ENCODE measurements around the gene B4GALT2.

The B4GALT2 gene

DNA sequence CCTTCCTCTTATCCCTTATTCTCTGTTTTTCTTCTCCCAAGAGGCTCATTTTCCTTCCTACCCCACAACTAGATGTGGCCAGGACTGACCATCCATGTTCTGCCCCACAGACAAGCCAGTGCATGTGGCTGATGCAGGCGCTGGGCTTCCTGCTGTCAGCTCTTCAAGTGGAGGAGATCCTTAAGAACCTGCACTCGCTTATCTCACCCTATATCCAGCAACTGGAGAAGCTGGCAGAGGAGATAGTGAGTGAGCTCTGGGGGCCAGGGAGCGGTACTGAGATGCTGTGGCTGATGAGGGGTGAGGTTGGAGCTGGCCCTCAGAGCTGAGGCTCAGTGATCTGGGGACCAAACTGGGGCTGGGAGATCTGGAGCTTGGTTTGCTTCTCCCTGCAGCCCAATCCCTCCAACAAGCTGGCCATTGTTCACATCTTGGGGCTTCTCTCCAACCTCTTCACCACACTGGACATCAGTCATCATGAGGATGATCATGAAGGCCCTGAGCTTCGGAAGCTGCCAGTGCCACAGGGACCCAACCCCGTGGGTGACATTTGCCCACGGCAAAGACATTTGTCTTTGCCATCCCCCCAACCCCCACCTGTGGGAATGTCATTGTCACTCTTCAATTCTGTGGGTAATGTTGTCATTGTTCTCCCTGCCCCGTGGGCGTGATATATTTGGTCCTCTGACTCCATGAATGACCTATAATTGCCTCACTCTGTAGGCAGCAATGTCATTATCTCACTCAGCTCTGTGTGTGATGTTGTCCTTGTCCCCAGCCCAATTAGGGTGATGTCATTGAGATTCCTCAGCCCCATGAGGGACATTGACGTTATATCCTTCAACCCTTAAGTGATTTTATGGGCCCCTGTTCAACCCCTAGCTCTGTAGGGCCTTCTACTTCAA, 20.4 kb upstream of the B4GALT2 start:
- Histone ChIP-seq H3K4me1 (ENCODE audit: control insufficient read depth, insufficient read depth, low read length, poor library complexity, severe bottlenecking) (no peaks in the 10 kb centered on the region), H3K9me3 (ENCODE audit: control insufficient read depth, low read length) (no peaks in the 10 kb centered on the region), H3K27ac (ENCODE audit: insufficient read depth, low read length, poor library complexity, severe bottlenecking) (no peak overlapping the region), H3K36me3 (ENCODE audit: control insufficient read depth, insufficient read depth, low read length) (peaks cover 20% of the 10 kb centered on the region), H3K27me3 (replicated peaks; ENCODE audit: control insufficient read depth, insufficient read depth, low read length, poor library complexity, severe bottlenecking) (no peaks in the 10 kb centered on the region), H3K4me3 (ENCODE audit: insufficient read depth, low read depth, low read length, poor library complexity, severe bottlenecking) (no peak overlapping the region)
- no peak for DNase-seq

- H3K27ac ChIP-seq (ENCODE audit: insufficient read depth, low read length, poor library complexity, severe bottlenecking), result no peak overlapping the region
- no peak for DNase-seq
- peaks cover 20% of the 10 kb centered on the region for H3K36me3 ChIP-seq (ENCODE audit: control insufficient read depth, insufficient read depth, low read length)
- no peaks in the 10 kb centered on the region for H3K9me3 ChIP-seq (ENCODE audit: control insufficient read depth, low read length)
- H3K4me1 ChIP-seq (ENCODE audit: control insufficient read depth, insufficient read depth, low read length, poor library complexity, severe bottlenecking), result no peaks in the 10 kb centered on the region
- H3K27me3 ChIP-seq (replicated peaks; ENCODE audit: control insufficient read depth, insufficient read depth, low read length, poor library complexity, severe bottlenecking), result no peaks in the 10 kb centered on the region
- H3K4me3 ChIP-seq (ENCODE audit: insufficient read depth, low read depth, low read length, poor library complexity, severe bottlenecking), result no peak overlapping the region
These were observed 18.2 kb upstream of the B4GALT2 start for GRCh38 chr1:43960798-43961197.

- H3K4me1 ChIP-seq (ENCODE audit: control insufficient read depth, insufficient read depth, low read length, poor library complexity, severe bottlenecking), result no peaks in the 10 kb centered on the region
- H3K27ac ChIP-seq (ENCODE audit: insufficient read depth, low read length, poor library complexity, severe bottlenecking), result no peak overlapping the region
- no peaks in the 10 kb centered on the region for H3K27me3 ChIP-seq (replicated peaks; ENCODE audit: control insufficient read depth, insufficient read depth, low read length, poor library complexity, severe bottlenecking)
- DNase-seq, result no peak
- H3K36me3 ChIP-seq (ENCODE audit: control insufficient read depth, insufficient read depth, low read length), result peaks cover 20% of the 10 kb centered on the region
- H3K9me3 ChIP-seq (ENCODE audit: control insufficient read depth, low read length), result no peaks in the 10 kb centered on the region
- no peak overlapping the region for H3K4me3 ChIP-seq (ENCODE audit: insufficient read depth, low read depth, low read length, poor library complexity, severe bottlenecking)
These were observed 17.3 kb upstream of the B4GALT2 start for GRCh38 chr1:43961692-43962091.

GRCh38 chr1:43962324-43962723, 16.7 kb upstream of the B4GALT2 start:
- DNase-seq, result no peak
- H3K36me3 ChIP-seq (ENCODE audit: control insufficient read depth, insufficient read depth, low read length), result peaks cover 20% of the 10 kb centered on the region
- no peaks in the 10 kb centered on the region for H3K27me3 ChIP-seq (replicated peaks; ENCODE audit: control insufficient read depth, insufficient read depth, low read length, poor library complexity, severe bottlenecking)
- H3K4me1 ChIP-seq (ENCODE audit: control insufficient read depth, insufficient read depth, low read length, poor library complexity, severe bottlenecking), result no peaks in the 10 kb centered on the region
- H3K27ac ChIP-seq (ENCODE audit: insufficient read depth, low read length, poor library complexity, severe bottlenecking), result no peak overlapping the region
- no peaks in the 10 kb centered on the region for H3K9me3 ChIP-seq (ENCODE audit: control insufficient read depth, low read length)
- H3K4me3 ChIP-seq (ENCODE audit: insufficient read depth, low read depth, low read length, poor library complexity, severe bottlenecking), result no peak overlapping the region

DNA sequence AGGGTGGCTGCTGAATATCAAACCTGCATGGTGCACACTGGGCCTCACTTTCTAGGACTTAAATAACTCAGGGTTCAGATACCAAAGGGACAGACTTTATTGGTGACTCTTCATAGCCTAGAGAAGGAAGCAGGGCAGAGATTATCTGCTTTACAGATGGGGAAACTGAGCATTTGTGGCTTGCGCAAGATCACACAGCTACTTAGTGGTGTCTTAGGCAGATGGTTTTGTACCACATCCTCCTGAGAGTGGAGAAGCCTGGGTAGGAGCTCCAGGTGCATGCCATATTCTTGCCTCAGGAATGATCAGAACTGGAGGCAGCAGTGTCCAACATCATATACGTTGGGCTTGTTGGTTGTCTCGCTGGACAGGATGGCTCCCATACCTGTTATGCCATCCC, 16.0 kb upstream of the B4GALT2 start:
- H3K4me3 ChIP-seq (ENCODE audit: insufficient read depth, low read depth, low read length, poor library complexity, severe bottlenecking), result no peak overlapping the region
- H3K27ac ChIP-seq (ENCODE audit: insufficient read depth, low read length, poor library complexity, severe bottlenecking), result no peak overlapping the region
- H3K27me3 ChIP-seq (replicated peaks; ENCODE audit: control insufficient read depth, insufficient read depth, low read length, poor library complexity, severe bottlenecking), result no peaks in the 10 kb centered on the region
- DNase-seq, result no peak
- peaks cover 16% of the 10 kb centered on the region for H3K36me3 ChIP-seq (ENCODE audit: control insufficient read depth, insufficient read depth, low read length)
- no peaks in the 10 kb centered on the region for H3K4me1 ChIP-seq (ENCODE audit: control insufficient read depth, insufficient read depth, low read length, poor library complexity, severe bottlenecking)
- no peaks in the 10 kb centered on the region for H3K9me3 ChIP-seq (ENCODE audit: control insufficient read depth, low read length)

- no peaks in the 10 kb centered on the region for H3K27me3 ChIP-seq (replicated peaks; ENCODE audit: control insufficient read depth, insufficient read depth, low read length, poor library complexity, severe bottlenecking)
- no peak overlapping the region for H3K27ac ChIP-seq (ENCODE audit: insufficient read depth, low read length, poor library complexity, severe bottlenecking)
- H3K4me1 ChIP-seq (ENCODE audit: control insufficient read depth, insufficient read depth, low read length, poor library complexity, severe bottlenecking), result no peaks in the 10 kb centered on the region
- DNase-seq, result no peak
- H3K4me3 ChIP-seq (ENCODE audit: insufficient read depth, low read depth, low read length, poor library complexity, severe bottlenecking), result no peak overlapping the region
- H3K9me3 ChIP-seq (ENCODE audit: control insufficient read depth, low read length), result no peaks in the 10 kb centered on the region
- H3K36me3 ChIP-seq (ENCODE audit: control insufficient read depth, insufficient read depth, low read length), result peaks cover 11% of the 10 kb centered on the region
These were observed 15.1 kb upstream of the B4GALT2 start for GRCh38 chr1:43963890-43964289.

- Histone ChIP-seq H3K27me3 (replicated peaks; ENCODE audit: control insufficient read depth, insufficient read depth, low read length, poor library complexity, severe bottlenecking) (no peaks in the 10 kb centered on the region), H3K36me3 (ENCODE audit: control insufficient read depth, insufficient read depth, low read length) (peaks cover 7% of the 10 kb centered on the region), H3K9me3 (ENCODE audit: control insufficient read depth, low read length) (no peaks in the 10 kb centered on the region), H3K4me1 (ENCODE audit: control insufficient read depth, insufficient read depth, low read length, poor library complexity, severe bottlenecking) (peaks cover 3% of the 10 kb centered on the region), H3K27ac (ENCODE audit: insufficient read depth, low read length, poor library complexity, severe bottlenecking) (no peak overlapping the region), H3K4me3 (ENCODE audit: insufficient read depth, low read depth, low read length, poor library complexity, severe bottlenecking) (no peak overlapping the region)
- DNase-seq, result no peak
These were observed 13.7 kb upstream of the B4GALT2 start for GRCh38 chr1:43965316-43965715.

- H3K9me3 ChIP-seq (ENCODE audit: control insufficient read depth, low read length), result no peaks in the 10 kb centered on the region
- H3K27ac ChIP-seq (ENCODE audit: insufficient read depth, low read length, poor library complexity, severe bottlenecking), result no peak overlapping the region
- no peak overlapping the region for H3K4me3 ChIP-seq (ENCODE audit: insufficient read depth, low read depth, low read length, poor library complexity, severe bottlenecking)
- H3K36me3 ChIP-seq (ENCODE audit: control insufficient read depth, insufficient read depth, low read length), result peaks cover 10% of the 10 kb centered on the region
- no peaks in the 10 kb centered on the region for H3K27me3 ChIP-seq (replicated peaks; ENCODE audit: control insufficient read depth, insufficient read depth, low read length, poor library complexity, severe bottlenecking)
- peaks cover 8% of the 10 kb centered on the region for H3K4me1 ChIP-seq (ENCODE audit: control insufficient read depth, insufficient read depth, low read length, poor library complexity, severe bottlenecking)
- DNase-seq, result no peak
These were observed 10.6 kb upstream of the B4GALT2 start for GRCh38 chr1:43968348-43968948.

- H3K9me3 ChIP-seq (ENCODE audit: control insufficient read depth, low read length), result no peaks in the 10 kb centered on the region
- no peaks in the 10 kb centered on the region for H3K27me3 ChIP-seq (replicated peaks; ENCODE audit: control insufficient read depth, insufficient read depth, low read length, poor library complexity, severe bottlenecking)
- peak overlapping the region; percentile 64 for H3K4me3 ChIP-seq (ENCODE audit: insufficient read depth, low read depth, low read length, poor library complexity, severe bottlenecking)
- DNase-seq, result no peak
- H3K36me3 ChIP-seq (ENCODE audit: control insufficient read depth, insufficient read depth, low read length), result peaks cover 10% of the 10 kb centered on the region
- peaks cover 13% of the 10 kb centered on the region for H3K4me1 ChIP-seq (ENCODE audit: control insufficient read depth, insufficient read depth, low read length, poor library complexity, severe bottlenecking)
- no peak overlapping the region for H3K27ac ChIP-seq (ENCODE audit: insufficient read depth, low read length, poor library complexity, severe bottlenecking)
These were observed 9.6 kb upstream of the B4GALT2 start for GRCh38 chr1:43969416-43969745.

DNA sequence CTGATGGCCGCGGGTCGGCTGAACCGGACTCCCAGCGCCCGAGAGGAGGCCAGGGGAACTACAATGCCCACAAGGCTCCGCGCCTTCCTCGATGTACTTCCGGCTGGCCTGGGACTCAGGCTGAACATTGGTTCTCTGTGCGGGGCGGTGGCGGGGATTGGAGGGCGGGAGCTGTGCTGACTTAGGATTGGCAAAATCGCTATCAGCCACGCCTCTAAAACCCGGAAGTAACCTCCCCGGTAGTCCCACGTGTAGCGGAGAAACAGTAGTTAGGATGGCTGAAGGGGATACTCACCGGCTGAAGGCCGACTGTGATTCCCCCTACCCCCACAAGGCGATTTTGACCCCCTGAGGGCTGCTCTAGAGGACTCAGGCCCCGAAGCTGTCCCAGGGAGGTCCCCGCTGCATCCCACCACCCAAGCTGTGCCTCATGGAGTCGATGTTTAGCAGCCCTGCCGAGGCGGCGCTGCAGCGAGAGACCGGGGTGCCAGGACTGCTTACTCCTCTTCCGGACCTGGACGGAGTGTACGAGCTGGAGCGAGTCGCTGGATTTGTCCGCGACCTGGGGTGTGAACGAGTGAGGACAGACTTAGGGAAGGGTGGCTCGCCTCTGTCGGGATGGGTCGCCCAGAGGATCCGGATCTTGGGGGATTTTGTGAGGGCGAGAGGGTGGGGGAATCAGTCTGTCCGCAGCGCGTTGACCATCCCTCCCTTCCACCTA, 9.1 kb upstream of the B4GALT2 start, which contains the start of gene DPH2:
TSS of gene DPH2 (plus strand) at position 265 of the 721 bp plus-strand sequence. CDS start at position 431, 166 bp downstream.
- H3K4me1 ChIP-seq (ENCODE audit: control insufficient read depth, insufficient read depth, low read length, poor library complexity, severe bottlenecking), result peaks cover 13% of the 10 kb centered on the region
- peak within 1 kb of the TSS; percentile 55 for H3K27ac ChIP-seq (ENCODE audit: insufficient read depth, low read length, poor library complexity, severe bottlenecking)
- H3K36me3 ChIP-seq (ENCODE audit: control insufficient read depth, insufficient read depth, low read length), result peaks cover 10% of the 10 kb centered on the region
- no peaks in the 10 kb centered on the region for H3K27me3 ChIP-seq (replicated peaks; ENCODE audit: control insufficient read depth, insufficient read depth, low read length, poor library complexity, severe bottlenecking)
- peak within 1 kb of the TSS; percentile 64 for H3K4me3 ChIP-seq (ENCODE audit: insufficient read depth, low read depth, low read length, poor library complexity, severe bottlenecking)
- DNase-seq, result peak; percentile 88 to 95 (median 92)
- H3K9me3 ChIP-seq (ENCODE audit: control insufficient read depth, low read length), result no peaks in the 10 kb centered on the region

All from effector memory CD4-positive, alpha-beta T cell (primary cell).